PC-3 (cell line): ENCODE data around the gene DNAJA3.

Experiments
- EZH2 ChIP-seq: fragments of 300-600 bp; sonication (generic); IDR thresholded peaks from one replicate; pipeline ENCODE4 v1.6.1; 2017; ENCODE audit warnings: antibody characterized with exemption, mild to moderate bottlenecking, low read length; ENCODE audit not compliant: unreplicated experiment
- EZH2phosphoT487 ChIP-seq: fragments of 300-600 bp; sonication (generic); IDR thresholded peaks from 2 replicates; pipeline ENCODE4 v1.6.1; 2018; ENCODE audit warnings: mild to moderate bottlenecking, antibody characterized with exemption, low read length, borderline replicate concordance
- TF ChIP-seq, protein P1 (sequence below): fragments of 300-600 bp; sonication (generic); conservative IDR thresholded peaks from 2 replicates; pipeline ENCODE4 v1.5.1; 2017; ENCODE audit warnings: antibody characterized with exemption, low read depth, mild to moderate bottlenecking, low read length

- TF ChIP-seq, protein P1, sequence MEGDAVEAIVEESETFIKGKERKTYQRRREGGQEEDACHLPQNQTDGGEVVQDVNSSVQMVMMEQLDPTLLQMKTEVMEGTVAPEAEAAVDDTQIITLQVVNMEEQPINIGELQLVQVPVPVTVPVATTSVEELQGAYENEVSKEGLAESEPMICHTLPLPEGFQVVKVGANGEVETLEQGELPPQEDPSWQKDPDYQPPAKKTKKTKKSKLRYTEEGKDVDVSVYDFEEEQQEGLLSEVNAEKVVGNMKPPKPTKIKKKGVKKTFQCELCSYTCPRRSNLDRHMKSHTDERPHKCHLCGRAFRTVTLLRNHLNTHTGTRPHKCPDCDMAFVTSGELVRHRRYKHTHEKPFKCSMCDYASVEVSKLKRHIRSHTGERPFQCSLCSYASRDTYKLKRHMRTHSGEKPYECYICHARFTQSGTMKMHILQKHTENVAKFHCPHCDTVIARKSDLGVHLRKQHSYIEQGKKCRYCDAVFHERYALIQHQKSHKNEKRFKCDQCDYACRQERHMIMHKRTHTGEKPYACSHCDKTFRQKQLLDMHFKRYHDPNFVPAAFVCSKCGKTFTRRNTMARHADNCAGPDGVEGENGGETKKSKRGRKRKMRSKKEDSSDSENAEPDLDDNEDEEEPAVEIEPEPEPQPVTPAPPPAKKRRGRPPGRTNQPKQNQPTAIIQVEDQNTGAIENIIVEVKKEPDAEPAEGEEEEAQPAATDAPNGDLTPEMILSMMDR: no peak
- no peak for TF ChIP-seq EZH2phosphoT487
- no peak for TF ChIP-seq EZH2
Measured at GRCh38 chr16:4461250-4462085, 35.8 kb downstream of the DNAJA3 start.
